LNCaP clone FGC (cell line): Measurements from ENCODE around the gene INTS6L.

Source experiments
- DNase-seq: peaks from one replicate; pipeline ENCODE4 v3.0.0-alpha.2; 2011; ENCODE audit warnings: low read depth
- H3K4me3 ChIP-seq: 2 replicates; pipeline ENCODE4 v1.5.1; 2011; ENCODE audit warnings: mild to moderate bottlenecking, low read depth, low read length, control low read depth
- TF ChIP-seq, protein P1 (sequence below): IDR thresholded peaks from 2 replicates; pipeline ENCODE4 v1.5.1; 2012; ENCODE audit warnings: mild to moderate bottlenecking; ENCODE audit not compliant: control insufficient read depth, insufficient read depth; ENCODE audit errors: extremely low read depth

The INTS6L gene

DNA sequence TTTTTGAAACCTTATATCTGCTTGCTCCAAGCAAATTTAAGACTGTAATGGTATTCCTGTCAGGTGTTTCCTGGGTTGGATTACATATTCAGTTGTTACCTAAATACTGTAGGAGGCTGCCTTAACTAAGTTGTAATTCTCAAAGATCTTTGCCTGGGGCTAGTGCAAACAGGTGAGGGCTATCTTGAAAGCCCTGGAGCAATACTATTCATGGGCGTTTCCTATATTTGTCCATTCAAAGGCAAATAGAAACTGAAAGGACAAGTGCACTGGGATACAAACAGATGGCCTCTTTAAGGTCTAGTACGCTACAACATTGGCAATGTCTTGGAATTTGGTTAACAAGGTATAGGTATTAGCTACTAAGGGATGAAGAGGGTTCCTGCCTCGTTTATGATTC, 108.9 kb downstream of the INTS6L start:
- TF ChIP-seq, protein P1, sequence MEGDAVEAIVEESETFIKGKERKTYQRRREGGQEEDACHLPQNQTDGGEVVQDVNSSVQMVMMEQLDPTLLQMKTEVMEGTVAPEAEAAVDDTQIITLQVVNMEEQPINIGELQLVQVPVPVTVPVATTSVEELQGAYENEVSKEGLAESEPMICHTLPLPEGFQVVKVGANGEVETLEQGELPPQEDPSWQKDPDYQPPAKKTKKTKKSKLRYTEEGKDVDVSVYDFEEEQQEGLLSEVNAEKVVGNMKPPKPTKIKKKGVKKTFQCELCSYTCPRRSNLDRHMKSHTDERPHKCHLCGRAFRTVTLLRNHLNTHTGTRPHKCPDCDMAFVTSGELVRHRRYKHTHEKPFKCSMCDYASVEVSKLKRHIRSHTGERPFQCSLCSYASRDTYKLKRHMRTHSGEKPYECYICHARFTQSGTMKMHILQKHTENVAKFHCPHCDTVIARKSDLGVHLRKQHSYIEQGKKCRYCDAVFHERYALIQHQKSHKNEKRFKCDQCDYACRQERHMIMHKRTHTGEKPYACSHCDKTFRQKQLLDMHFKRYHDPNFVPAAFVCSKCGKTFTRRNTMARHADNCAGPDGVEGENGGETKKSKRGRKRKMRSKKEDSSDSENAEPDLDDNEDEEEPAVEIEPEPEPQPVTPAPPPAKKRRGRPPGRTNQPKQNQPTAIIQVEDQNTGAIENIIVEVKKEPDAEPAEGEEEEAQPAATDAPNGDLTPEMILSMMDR: no peak
- H3K4me3 ChIP-seq: no peak overlapping the region
- DNase-seq: no peak
